HCT116 (cell line): ENCODE measurements around the gene CPA4. TPM values are rescaled to one million over a fixed set of nuclear protein-coding genes. Genes with fewer than 3 reads are reported as not detected.

Experiments used
- ATAC-seq: fragments of 200-7000 bp; cut with Tn5 transposase; 2 replicates; pipeline ENCODE4 v1.9.1; 2020; ENCODE audit warnings: mild to moderate bottlenecking, moderate library complexity
- BruUV-seq: library from RNA; stranded (reverse); fragments of 400-500 nt; replicated peaks from 2 replicates; lab custom pipeline; 2021; lab: Mats Ljungman, UMichigan
- CTCF ChIA-PET: fragments of 300-600 bp; sonication (Branson Sonifier 250); formaldehyde crosslinking; loops from one replicate; lab custom pipeline; 2021; ENCODE audit warnings: antibody characterized with exemption; lab: Charles Lee
- POLR2A ChIA-PET: fragments of 300-600, 350-600 bp; sonication (Branson Sonifier 250); formaldehyde crosslinking; loops from one replicate; lab custom pipeline; 2021; ENCODE audit warnings: antibody characterized with exemption; lab: Charles Lee
- RAD21 ChIA-PET, 2 experiments: fragments of 300-600 bp; sonication (Branson Sonifier 250); formaldehyde crosslinking; loops; one replicate each; lab custom pipeline; 2023; ENCODE audit warnings: low total read pairs in 2 of 2; ENCODE audit not compliant: uncharacterized antibody in 2 of 2, unreplicated experiment in 2 of 2, low non-redundant PET in 1 of 2; lab: Charles Lee
- DNase-seq: peaks from one replicate; pipeline ENCODE4 v3.0.0-alpha.2; 2010; ENCODE audit warnings: low read depth, low spot score
- H2AFZ ChIP-seq: fragments of 200-600 bp; shearing (Covaris generic), sonication (generic); 2 replicates; pipeline ENCODE4 v1.6.1; 2017; ENCODE audit warnings: low read depth, mixed run types, mixed read lengths, antibody characterized with exemption, low read length; ENCODE audit not compliant: poor library complexity, severe bottlenecking
- H3K27ac ChIP-seq: 2 replicates; pipeline ENCODE4 v1.5.1; 2012; ENCODE audit warnings: low read depth, low read length
- H3K27me3 ChIP-seq: fragments of 200-600 bp; sonication (generic); 2 replicates; pipeline ENCODE4 v1.6.1; 2016; ENCODE audit warnings: mixed run types, low read length, mixed read lengths; ENCODE audit not compliant: insufficient read depth
- H3K36me3 ChIP-seq, 2 experiments: fragments of 200-500 bp in 1 of 2; fragments of 200-600 bp in 1 of 2; sonication (Bioruptor generic) in 1 of 2; sonication (generic) in 1 of 2; 2 replicates each; pipeline versions ENCODE4 v1.5.1 to v1.6.1; 2014 to 2016; ENCODE audit warnings: low read length in 2 of 2, inconsistent platforms in 1 of 2, mixed read lengths in 1 of 2, mixed run types in 1 of 2; ENCODE audit not compliant: insufficient read depth in 2 of 2, control insufficient read depth in 1 of 2
- H3K4me1 ChIP-seq, 2 experiments: fragments of 200-600 bp in 1 of 2; sonication (generic) in 1 of 2; 2 replicates each; pipeline versions ENCODE4 v1.5.1 to v1.6.1; 2012 to 2017; ENCODE audit warnings: low read length in 2 of 2, inconsistent platforms in 1 of 2, mild to moderate bottlenecking in 1 of 2, mixed read lengths in 1 of 2, mixed run types in 1 of 2, moderate library complexity in 1 of 2; ENCODE audit not compliant: insufficient read depth in 2 of 2, control insufficient read depth in 1 of 2
- H3K4me2 ChIP-seq: fragments of 200-600 bp; sonication (generic); 2 replicates; pipeline ENCODE4 v1.6.1; 2017; ENCODE audit warnings: mixed run types, low read length, mixed read lengths
- H3K4me3 ChIP-seq, 2 experiments: fragments of 200-600 bp in 1 of 2; sonication (generic) in 1 of 2; replicated peaks in 1 of 2; 2 replicates each; pipeline ENCODE4 v1.5.1; 2011 to 2016; ENCODE audit warnings: low read length in 2 of 2, control low read depth in 1 of 2, low read depth in 1 of 2, mild to moderate bottlenecking in 1 of 2, mixed read lengths in 1 of 2, mixed run types in 1 of 2
- H3K79me2 ChIP-seq: fragments of 200-600 bp; sonication (generic); 2 replicates; pipeline ENCODE4 v1.6.1; 2017; ENCODE audit warnings: mild to moderate bottlenecking, mixed run types, low read length, moderate library complexity, mixed read lengths; ENCODE audit not compliant: insufficient read depth
- H3K9ac ChIP-seq: fragments of 200-600 bp; sonication (generic); 2 replicates; pipeline ENCODE4 v1.6.1; 2016; ENCODE audit warnings: low read length, mixed read lengths
- H3K9me2 ChIP-seq: fragments of 200-600 bp; sonication (generic), shearing (Covaris generic); 2 replicates; pipeline ENCODE4 v1.6.1; 2017; ENCODE audit warnings: mixed run types, mild to moderate bottlenecking, moderate library complexity; ENCODE audit not compliant: insufficient read depth
- H3K9me3 ChIP-seq, 2 experiments: fragments of 200-500 bp in 1 of 2; fragments of 200-600 bp in 1 of 2; sonication (Bioruptor generic) in 1 of 2; sonication (generic) in 1 of 2; 2 replicates each; pipeline ENCODE4 v1.6.1; 2014 to 2017; ENCODE audit warnings: low read length in 2 of 2, mixed read lengths in 2 of 2, inconsistent platforms in 1 of 2, low read depth in 1 of 2, mild to moderate bottlenecking in 1 of 2, mixed run types in 1 of 2, moderate library complexity in 1 of 2; ENCODE audit not compliant: control insufficient read depth in 1 of 2, insufficient read depth in 1 of 2
- H4K20me1 ChIP-seq: fragments of 200-600 bp; sonication (generic), shearing (Covaris generic); 2 replicates; pipeline ENCODE4 v1.6.1; 2017; ENCODE audit warnings: mixed run types, mild to moderate bottlenecking, moderate library complexity; ENCODE audit not compliant: insufficient read depth
- ATF3 ChIP-seq: IDR thresholded peaks from 2 replicates; pipeline ENCODE4 v1.6.1; 2012
- CEBPB ChIP-seq: IDR thresholded peaks from 2 replicates; pipeline ENCODE4 v1.6.1; 2012; ENCODE audit warnings: low read depth
- EGR1 ChIP-seq: IDR thresholded peaks from 2 replicates; pipeline ENCODE4 v1.6.1; 2012; ENCODE audit warnings: low read depth
- EZH2phosphoT487 ChIP-seq: fragments of 200-600 bp; IDR thresholded peaks from 2 replicates; pipeline ENCODE4 v1.6.1; 2018; ENCODE audit warnings: antibody characterized with exemption, borderline replicate concordance
- FOSL1 ChIP-seq: IDR thresholded peaks from 2 replicates; pipeline ENCODE4 v1.6.1; 2012; ENCODE audit warnings: low read depth
- MAX ChIP-seq: IDR thresholded peaks from 2 replicates; pipeline ENCODE4 v1.6.1; 2012
- REST ChIP-seq: IDR thresholded peaks from 2 replicates; pipeline ENCODE4 v1.6.1; 2012; ENCODE audit warnings: low read depth
- SP1 ChIP-seq: IDR thresholded peaks from 2 replicates; pipeline ENCODE4 v1.6.1; 2012; ENCODE audit warnings: low read depth
- TCF7L2 ChIP-seq: IDR thresholded peaks from 2 replicates; pipeline ENCODE4 v1.7.0; 2011; ENCODE audit warnings: borderline replicate concordance, inconsistent platforms; ENCODE audit not compliant: insufficient read depth, insufficient read length; ENCODE audit errors: extremely low read depth
- ZBTB33 ChIP-seq: IDR thresholded peaks from 2 replicates; pipeline ENCODE4 v1.6.1; 2011; ENCODE audit warnings: mild to moderate bottlenecking, low read length, moderate library complexity; ENCODE audit not compliant: insufficient replicate concordance; ENCODE audit errors: extremely low read depth
- ZFX ChIP-seq: fragments of 450-650 bp; IDR thresholded peaks from 2 replicates; pipeline ENCODE4 v1.6.1; 2017
- intact Hi-C: fragments of 100-400 bp; cut with micrococcal nuclease; formaldehyde crosslinking; loops from 2 replicates; pipeline ENCODE4 v1.10.0; 2022
- total RNA-seq: library from RNA; stranded (reverse); gene quantifications from one replicate; pipeline ENCODE4 v1.2.1, GENCODE V29; 2021; ENCODE audit not compliant: unreplicated experiment

Gene CPA4
- total RNA-seq, 1 experiment from 2014 or later = 38.7 TPM

GRCh38 chr7:130263130-130263529, 29.8 kb upstream of the CPA4 start:
- H3K27me3 ChIP-seq = no peaks in the 10 kb centered on the region
- no peak overlapping the region for H3K9ac ChIP-seq
- intact Hi-C loops = loop anchor here (1.0 kb wide), 1 partner anchor 17 kb away; no protein-coding TSS in a partner anchor
- POLR2A ChIA-PET = no interaction called here
- ATAC-seq (no peak), DNase-seq (no peak)
- no peak overlapping the region for H2AFZ ChIP-seq
- H3K79me2 ChIP-seq = no peaks in the 10 kb centered on the region
- no peak for TF ChIP-seq FOSL1
- no peak for TF ChIP-seq MAX
- no peak for TF ChIP-seq ZFX
- TF ChIP-seq TCF7L2 = no peak
- TF ChIP-seq ZBTB33 = no peak
- TF ChIP-seq REST = no peak
- no peak for TF ChIP-seq SP1
- no peak for TF ChIP-seq EZH2phosphoT487
- no peak for TF ChIP-seq EGR1
- no peak for TF ChIP-seq ATF3
- no peak for TF ChIP-seq CEBPB
- no peaks in the 10 kb centered on the region for H3K36me3 ChIP-seq
- H3K4me1 ChIP-seq = no peaks in the 10 kb centered on the region
- no peaks in the 10 kb centered on the region for H4K20me1 ChIP-seq
- RAD21 ChIA-PET = no interaction called here
- CTCF ChIA-PET = no interaction called here
- H3K9me2 ChIP-seq = no peaks in the 10 kb centered on the region
- no TSS peak for BruUV-seq
- no peak overlapping the region for H3K27ac ChIP-seq
- no peaks in the 10 kb centered on the region for H3K9me3 ChIP-seq
- H3K4me3 ChIP-seq = no peak overlapping the region
- no peak overlapping the region for H3K4me2 ChIP-seq
